Transverse colon (tissue), 4 donors: ENCODE results near the gene PTBP3. TPM values are rescaled to one million over a fixed set of nuclear protein-coding genes. Genes with fewer than 3 reads are reported as not detected.
A peak's percentile ranks its signal among the peaks of the same experiment; 100 is the strongest.

Source experiments
- DNase-seq: peaks from one replicate; pipeline ENCODE4 v3.0.0-alpha.2; 2019
- H3K27ac ChIP-seq, 4 donors: fragments of 200-600 bp; sonication (generic); 2 replicates each; pipeline ENCODE4 v1.5.1; 2016 to 2018; ENCODE audit warnings: inconsistent platforms in 4 of 4
- H3K27me3 ChIP-seq: fragments of 200-600 bp; sonication (generic); 2 replicates; pipeline ENCODE4 v1.5.1; 2017; ENCODE audit warnings: inconsistent platforms
- H3K36me3 ChIP-seq, 4 donors: fragments of 200-600 bp; sonication (generic); 2 replicates each; pipeline ENCODE4 v1.5.1; 2017 to 2019; ENCODE audit warnings: inconsistent platforms in 4 of 4
- H3K4me1 ChIP-seq, 4 donors: fragments of 200-600 bp; sonication (generic); 2 replicates each; pipeline ENCODE4 v1.5.1; 2017 to 2020; ENCODE audit warnings: inconsistent platforms in 4 of 4
- H3K4me3 ChIP-seq, 4 donors: fragments of 200-600 bp; sonication (generic); 1 replicate in 1 of 4; 2 replicates in 3 of 4; pipeline versions ENCODE4 v1.5.1 to v1.6.1; 2017 to 2019; ENCODE audit warnings: inconsistent platforms in 4 of 4
- H3K9me3 ChIP-seq, 2 donors: fragments of 200-600 bp; sonication (generic); 2 replicates each; pipeline ENCODE4 v1.5.1; 2017 to 2019; ENCODE audit warnings: inconsistent platforms in 2 of 2
- CTCF ChIP-seq, 5 experiments: fragments of 200-600 bp in 3 of 5; fragments of 450-650 bp in 2 of 5; sonication (generic) in 3 of 5; IDR thresholded peaks; 1 replicate in 2 of 5; 2 replicates in 3 of 5; pipeline ENCODE4 v1.5.1; 2016 to 2017; ENCODE audit warnings: antibody characterized with exemption in 5 of 5, inconsistent platforms in 3 of 5, mild to moderate bottlenecking in 2 of 5, moderate library complexity in 1 of 5
- EP300 ChIP-seq: sonication (generic); formaldehyde crosslinking; IDR thresholded peaks from one replicate; pipeline ENCODE4 v1.6.1; 2017; ENCODE audit warnings: antibody characterized with exemption, low read depth
- POLR2A ChIP-seq: fragments of 450-650 bp; IDR thresholded peaks from one replicate; pipeline ENCODE4 v1.6.1; 2016; ENCODE audit warnings: antibody characterized with exemption, mild to moderate bottlenecking, moderate library complexity
- POLR2AphosphoS5 ChIP-seq, 3 donors: sonication (generic); formaldehyde crosslinking; IDR thresholded peaks; one replicate each; pipeline ENCODE4 v1.6.1; 2016; ENCODE audit warnings: antibody characterized with exemption in 3 of 3
- WGBS, 2 donors: methylation state at CpG; one replicate each; pipeline ENCODE4 v1.1.5; 2018; ENCODE audit warnings: low coverage in 1 of 2; 5-methylcytosine and 5-hydroxymethylcytosine counted together
- in situ Hi-C, 4 donors: fragments of 200-750 bp; cut with MboI; loops; one replicate each; pipeline versions ENCODE4 v1.15.0 to v1.15.1; 2017; ENCODE audit warnings: low sequenced_read_pairs in 3 of 4, low pct_ligation_motif_present in 1 of 4, low pct_unique_long_range_greater_than_20kb in 1 of 4
- intact Hi-C: fragments of 100-400 bp; cut with DNase I; formaldehyde crosslinking; loops from one replicate; pipeline ENCODE4 v1.15.1; 2023; ENCODE audit warnings: low total_unique reads
- total RNA-seq, 4 donors: library from RNA; depleted of rRNA; stranded (reverse); fragments of >200 nt; gene quantifications; one replicate each; pipeline ENCODE4 v1.1.0, GENCODE V29; 2016

The PTBP3 gene
- total RNA-seq, 4 donors from 2014 or later: 25.3 to 96.9 (median 54.7) TPM

GRCh38 chr9:112239284-112239683 is 94.1 kb downstream of the PTBP3 start:
- intact Hi-C loops: no loop called here
- Histone ChIP-seq H3K27ac (peak overlapping the region in 1 of 4 donors; percentile 43), H3K9me3 (no peaks in the 10 kb centered on the region), H3K36me3 (no peaks in the 10 kb centered on the region), H3K27me3 (no peaks in the 10 kb centered on the region), H3K4me1 (peaks cover 0 to 38% (median 18%) of the 10 kb centered on the region in 4 donors), H3K4me3 (no peak overlapping the region)
- in situ Hi-C loops: no loop called here
- TF ChIP-seq POLR2A (no peak), CTCF (IDR thresholded peaks at IDR 0.05) (no peak), EP300 (no peak), POLR2AphosphoS5 (IDR thresholded peaks at IDR 0.05) (no peak)
- peak; percentile 18 for DNase-seq
- 60 to 65% methylated on average over 3 of the region's 3 CpGs for WGBS, 2 donors

- H3K27ac ChIP-seq: peak overlapping the region in 3 of 4 donors; percentile 0 to 48 (median 21)
- H3K27me3 ChIP-seq: no peaks in the 10 kb centered on the region
- WGBS, 2 donors: 32 to 68% methylated on average over 3 to 4 of the region's 4 CpGs
- no peak for DNase-seq
- in situ Hi-C loops: no loop called here
- H3K36me3 ChIP-seq: peaks cover 0 to 8% (median 0%) of the 10 kb centered on the region in 4 donors
- H3K9me3 ChIP-seq: no peaks in the 10 kb centered on the region
- TF ChIP-seq CTCF (IDR thresholded peaks at IDR 0.05): no peak
- TF ChIP-seq EP300: no peak
- TF ChIP-seq POLR2AphosphoS5 (IDR thresholded peaks at IDR 0.05): no peak
- no peak for TF ChIP-seq POLR2A
- no peak overlapping the region for H3K4me3 ChIP-seq
- intact Hi-C loops: no loop called here
- peaks cover 0 to 45% (median 17%) of the 10 kb centered on the region in 4 donors for H3K4me1 ChIP-seq
Observed at GRCh38 chr9:112234779-112235178, 98.6 kb downstream of the PTBP3 start.

GRCh38 chr9:112233769-112234168 is 99.7 kb downstream of the PTBP3 start:
- Histone ChIP-seq H3K27me3 (no peaks in the 10 kb centered on the region), H3K27ac (no peak overlapping the region), H3K4me3 (no peak overlapping the region), H3K4me1 (peaks cover 0 to 38% (median 15%) of the 10 kb centered on the region in 4 donors), H3K36me3 (peaks cover 0 to 16% (median 0%) of the 10 kb centered on the region in 4 donors), H3K9me3 (no peaks in the 10 kb centered on the region)
- 93% methylated on average over 1 of the region's 1 CpG; no CpG with 5 or more reads in 1 of the 2 donors for WGBS, 2 donors
- TF ChIP-seq POLR2A (no peak), EP300 (no peak), CTCF (IDR thresholded peaks at IDR 0.05) (no peak), POLR2AphosphoS5 (IDR thresholded peaks at IDR 0.05) (no peak)
- DNase-seq: no peak
- in situ Hi-C loops: no loop called here
- intact Hi-C loops: no loop called here

GRCh38 chr9:112232233-112232632 is 101.2 kb downstream of the PTBP3 start:
- H3K27ac ChIP-seq: no peak overlapping the region
- WGBS, 2 donors: 71 to 100% methylated on average over 1 of the region's 1 CpG
- H3K4me1 ChIP-seq: peaks cover 0 to 33% (median 14%) of the 10 kb centered on the region in 4 donors
- no peak for TF ChIP-seq POLR2A
- no peak for TF ChIP-seq POLR2AphosphoS5 (IDR thresholded peaks at IDR 0.05)
- TF ChIP-seq EP300: no peak
- no peak for TF ChIP-seq CTCF (IDR thresholded peaks at IDR 0.05)
- no peak for DNase-seq
- intact Hi-C loops: no loop called here
- H3K4me3 ChIP-seq: no peak overlapping the region
- in situ Hi-C loops: no loop called here
- peaks cover 0 to 26% (median 0%) of the 10 kb centered on the region in 4 donors for H3K36me3 ChIP-seq
- no peaks in the 10 kb centered on the region for H3K27me3 ChIP-seq
- H3K9me3 ChIP-seq: no peaks in the 10 kb centered on the region
